Measurements from ENCODE around the gene SLC35F4.

Gene SLC35F4

GRCh38 chr14:57848353-57848752 is 17.5 kb downstream of the SLC35F4 start:
- no peak for FAIRE-seq

GRCh38 chr14:57847706-57848105 is 18.2 kb downstream of the SLC35F4 start:
- no peak for FAIRE-seq

- FAIRE-seq, result no peak
Observed at GRCh38 chr14:57847096-57847495, 18.8 kb downstream of the SLC35F4 start.

GRCh38 chr14:57846596-57846995 is 19.3 kb downstream of the SLC35F4 start:
- no peak for FAIRE-seq

GRCh38 chr14:57845802-57846531 is 19.9 kb downstream of the SLC35F4 start:
- FAIRE-seq, result no peak

- no peak for FAIRE-seq
Observed at GRCh38 chr14:57845316-57845715, 20.6 kb downstream of the SLC35F4 start.

GRCh38 chr14:57837267-57837666 is 28.6 kb downstream of the SLC35F4 start:
- FAIRE-seq, result no peak

GRCh38 chr14:57835766-57836165 is 30.1 kb downstream of the SLC35F4 start:
- no peak for FAIRE-seq

- no peak for FAIRE-seq
Observed at GRCh38 chr14:57834961-57835360, 30.9 kb downstream of the SLC35F4 start.

GRCh38 chr14:57834001-57834598 is 31.8 kb downstream of the SLC35F4 start:
- FAIRE-seq, result no peak

GRCh38 chr14:57833323-57833722 is 32.6 kb downstream of the SLC35F4 start:
- FAIRE-seq, result no peak

- no peak for FAIRE-seq
Observed at GRCh38 chr14:57831981-57832380, 33.9 kb downstream of the SLC35F4 start.

GRCh38 chr14:57828713-57829112 is 37.2 kb downstream of the SLC35F4 start:
- no peak for FAIRE-seq

- FAIRE-seq, result no peak
Observed at GRCh38 chr14:57823015-57823660, 42.8 kb downstream of the SLC35F4 start.

GRCh38 chr14:57822081-57822480 is 43.8 kb downstream of the SLC35F4 start:
- FAIRE-seq, result no peak

GRCh38 chr14:57820581-57820980 is 45.3 kb downstream of the SLC35F4 start:
- FAIRE-seq, result no peak

- no peak for FAIRE-seq
Observed at GRCh38 chr14:57818511-57818910, 47.4 kb downstream of the SLC35F4 start.

- no peak for FAIRE-seq
Observed at GRCh38 chr14:57816568-57817284, 49.2 kb downstream of the SLC35F4 start.

GRCh38 chr14:57814726-57815125 is 51.2 kb downstream of the SLC35F4 start:
- no peak for FAIRE-seq

- no peak for FAIRE-seq
Observed at GRCh38 chr14:57812741-57813140, 53.2 kb downstream of the SLC35F4 start.

GRCh38 chr14:57811998-57812546 is 53.8 kb downstream of the SLC35F4 start:
- FAIRE-seq, result no peak

- FAIRE-seq, result no peak
Observed at GRCh38 chr14:57809808-57810207, 56.1 kb downstream of the SLC35F4 start.

- FAIRE-seq, result no peak
Observed at GRCh38 chr14:57797160-57797559, 68.7 kb downstream of the SLC35F4 start.

Measured in TTC549 (cell line).